Mammary microvascular endothelial cell (primary cell): Measurements from ENCODE around the gene CTSW. TPM values are rescaled to one million over a fixed set of nuclear protein-coding genes. Genes with fewer than 3 reads are reported as not detected.

Experiments used
- total RNA-seq: library from RNA; depleted of rRNA; stranded (reverse); fragments of >200 nt; gene quantifications from 2 replicates; pipeline ENCODE4 v1.2.3, GENCODE V29; 2015

The CTSW gene, protein sequence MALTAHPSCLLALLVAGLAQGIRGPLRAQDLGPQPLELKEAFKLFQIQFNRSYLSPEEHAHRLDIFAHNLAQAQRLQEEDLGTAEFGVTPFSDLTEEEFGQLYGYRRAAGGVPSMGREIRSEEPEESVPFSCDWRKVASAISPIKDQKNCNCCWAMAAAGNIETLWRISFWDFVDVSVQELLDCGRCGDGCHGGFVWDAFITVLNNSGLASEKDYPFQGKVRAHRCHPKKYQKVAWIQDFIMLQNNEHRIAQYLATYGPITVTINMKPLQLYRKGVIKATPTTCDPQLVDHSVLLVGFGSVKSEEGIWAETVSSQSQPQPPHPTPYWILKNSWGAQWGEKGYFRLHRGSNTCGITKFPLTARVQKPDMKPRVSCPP
- total RNA-seq = 0.20 TPM in 1 of 2 replicates, not detected in the other

DNA sequence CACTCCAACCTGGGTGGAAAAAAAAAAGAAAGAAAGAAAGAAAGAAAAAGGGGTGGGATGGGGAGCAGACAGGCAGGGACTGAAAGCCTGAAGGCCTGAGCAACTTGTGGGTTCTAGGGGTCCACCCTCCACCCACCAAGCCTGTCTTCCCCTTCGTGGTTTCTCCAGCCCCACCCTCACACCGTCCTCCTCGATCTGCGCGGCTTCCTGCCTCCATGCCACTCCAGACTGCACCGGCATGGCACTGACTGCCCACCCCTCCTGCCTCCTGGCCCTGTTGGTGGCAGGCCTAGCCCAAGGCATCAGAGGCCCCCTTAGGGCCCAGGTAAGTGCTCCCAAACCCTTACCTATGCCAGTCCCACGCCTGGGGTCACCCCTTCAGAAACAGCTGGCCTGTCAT is at the start of gene CTSW:
Gene CTSW (plus strand): TSS at position 221 of the 400 bp plus-strand sequence. CDS start 18 bp downstream, at position 239.

DNA sequence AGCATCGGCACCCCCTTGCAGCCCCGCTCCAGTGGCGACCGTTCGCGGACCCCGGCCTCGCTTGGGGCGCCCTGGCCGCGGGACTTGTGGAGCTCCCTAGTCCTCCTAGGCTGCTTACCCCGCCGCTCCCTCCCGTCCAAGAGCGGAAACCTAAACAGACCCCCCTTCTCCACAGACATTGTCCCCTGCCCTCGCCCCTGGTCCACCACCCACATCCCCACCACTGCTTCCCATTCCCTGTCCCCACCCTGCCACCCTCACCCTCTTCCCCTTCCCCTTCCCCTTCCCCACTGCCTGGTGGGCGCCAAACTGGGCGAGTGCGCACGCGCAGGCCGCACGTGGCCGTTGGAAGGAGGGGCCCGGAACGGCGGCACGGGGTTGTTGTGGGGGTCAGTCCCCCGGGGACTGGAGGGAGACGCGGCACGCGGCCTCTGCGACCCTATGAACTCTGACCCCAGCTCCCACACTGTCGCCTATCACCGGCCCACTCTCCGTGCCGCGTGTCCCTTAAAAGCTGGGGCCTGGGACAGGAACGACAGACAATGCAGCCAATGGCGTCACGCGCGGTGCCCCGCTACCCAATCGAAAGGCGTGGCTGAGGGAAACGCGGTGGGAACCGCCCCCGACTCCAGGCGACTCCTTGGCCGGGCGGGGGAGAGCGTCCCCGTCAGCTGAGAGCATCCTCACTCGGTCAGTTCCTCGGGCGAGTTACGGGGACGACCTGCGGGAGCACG is 46.2 kb upstream of the CTSW start, which contains the start of gene SNX32:
Gene SNX32 (plus strand): TSS at position 667 of the 734 bp plus-strand sequence. CDS start 103 bp downstream, outside the sequence.

DNA sequence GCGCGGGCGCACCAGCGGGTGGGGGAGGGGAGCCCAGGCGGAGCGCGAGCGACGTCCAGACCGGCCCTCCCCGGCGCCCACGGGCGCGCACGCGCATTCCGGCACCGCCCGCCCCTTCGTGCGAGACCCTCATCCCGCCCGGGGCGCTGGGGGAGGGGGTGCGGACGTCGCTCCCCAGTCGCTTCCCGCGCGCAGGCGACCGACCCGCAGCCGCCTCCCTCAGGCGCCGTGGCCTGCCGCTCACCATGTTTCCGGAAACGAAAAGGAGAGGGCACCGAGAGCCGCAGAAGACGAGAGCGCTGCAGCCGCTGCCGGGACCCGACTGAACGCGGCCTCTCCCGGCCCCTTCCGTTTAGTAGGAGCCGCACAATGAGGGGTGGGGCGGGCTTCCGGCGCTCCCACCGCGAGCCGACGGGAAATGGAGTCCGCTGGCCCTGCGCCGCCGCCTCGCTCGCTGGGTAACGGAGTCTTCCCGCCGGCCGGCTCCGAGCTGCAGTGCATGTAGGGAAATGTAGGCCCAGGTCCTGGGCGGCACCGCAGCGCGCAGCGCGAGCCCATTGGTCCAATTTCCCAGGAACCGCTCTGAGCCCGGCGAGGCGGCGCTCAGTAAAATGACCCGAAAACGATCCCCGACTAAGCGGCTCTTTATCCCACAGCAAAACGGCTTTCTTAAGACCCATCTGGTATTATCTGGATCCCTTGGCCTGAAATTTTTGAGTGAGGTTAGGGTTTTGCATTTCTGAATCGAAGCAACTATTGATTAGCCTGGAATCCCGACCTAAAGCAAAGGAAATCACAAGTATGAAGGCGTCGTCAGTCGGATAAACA is 21.6 kb upstream of the CTSW start, which contains the start of gene CFL1:
Gene CFL1 (minus strand): TSS at position 328 of the 828 bp plus-strand sequence. CDS start 81 bp downstream, at position 247.

DNA sequence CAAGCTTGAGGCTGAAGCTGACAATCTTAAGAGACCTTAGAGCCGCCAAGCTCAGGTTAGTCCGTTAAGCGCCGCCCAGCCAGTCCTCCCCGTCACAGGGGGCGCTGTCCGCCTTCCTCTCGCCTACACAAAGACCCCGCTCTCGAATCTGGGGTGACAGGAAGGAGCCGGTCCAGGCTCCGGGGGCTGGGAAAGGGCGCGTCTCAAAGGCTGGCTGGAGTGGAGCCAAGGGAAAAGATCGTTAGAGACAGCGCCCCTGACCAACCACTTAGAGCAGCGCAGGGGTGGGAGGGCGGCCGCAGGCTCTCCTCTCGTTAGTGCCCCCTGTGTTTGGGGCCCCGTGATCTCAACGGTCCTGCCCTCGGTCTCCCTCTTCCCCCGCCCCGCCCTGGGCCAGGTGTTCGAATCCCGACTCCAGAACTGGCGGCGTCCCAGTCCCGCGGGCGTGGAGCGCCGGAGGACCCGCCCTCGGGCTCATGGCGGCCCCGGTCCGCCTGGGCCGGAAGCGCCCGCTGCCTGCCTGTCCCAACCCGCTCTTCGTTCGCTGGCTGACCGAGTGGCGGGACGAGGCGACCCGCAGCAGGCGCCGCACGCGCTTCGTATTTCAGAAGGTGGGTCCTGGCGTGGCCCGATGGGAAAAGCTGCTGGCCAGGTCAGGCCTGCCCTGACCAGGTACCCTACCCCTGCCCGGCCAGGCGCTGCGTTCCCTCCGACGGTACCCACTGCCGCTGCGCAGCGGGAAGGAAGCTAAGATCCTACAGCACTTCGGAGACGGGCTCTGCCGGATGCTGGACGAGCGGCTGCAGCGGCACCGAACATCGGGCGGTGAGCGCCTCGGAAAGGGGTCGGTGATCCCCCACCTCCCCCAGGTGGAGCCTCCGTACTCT is 19.1 kb upstream of the CTSW start, which contains the start of gene MUS81:
Gene MUS81 (plus strand): TSS at position 156 of the 887 bp plus-strand sequence. CDS start 321 bp downstream, at position 477.

DNA sequence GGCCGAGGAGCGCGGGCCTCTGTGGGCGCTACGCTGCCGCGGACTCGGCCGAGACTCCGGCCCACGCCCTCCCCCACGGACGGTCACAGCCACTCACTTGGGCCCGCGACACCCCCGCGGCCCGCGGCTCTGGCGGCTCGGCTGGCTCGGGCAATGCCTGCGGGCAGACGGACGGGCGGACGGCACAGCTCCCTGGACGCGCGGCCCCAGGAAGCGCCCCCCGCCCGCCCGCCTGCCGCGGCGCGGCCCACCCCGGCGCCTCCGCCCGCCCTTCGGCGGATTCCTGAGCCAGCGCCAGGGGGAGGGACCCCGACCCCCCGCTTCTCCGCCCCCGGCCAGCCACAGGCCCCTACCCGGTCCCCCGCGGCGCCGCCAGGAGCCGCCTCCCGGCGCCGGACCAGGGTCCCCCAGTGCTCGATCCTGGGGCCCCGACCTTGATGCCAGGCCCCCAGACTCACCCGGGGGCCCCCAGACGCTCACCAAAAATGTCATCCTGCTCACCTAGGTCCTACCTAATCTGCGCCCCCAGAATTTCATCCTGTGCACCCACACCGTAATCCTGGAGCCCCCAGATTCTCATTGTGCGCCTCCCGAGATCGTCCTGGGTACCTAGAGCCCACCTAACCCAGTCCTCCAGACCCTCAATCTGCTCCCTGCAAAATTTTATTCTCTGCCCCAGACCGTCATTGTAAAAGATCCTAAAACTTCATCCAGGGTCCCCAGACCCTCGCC is 6.9 kb upstream of the CTSW start, which contains the start of gene EFEMP2:
Gene EFEMP2 (minus strand): TSS at position 215 of the 732 bp plus-strand sequence. CDS start 446 bp downstream, outside the sequence.

DNA sequence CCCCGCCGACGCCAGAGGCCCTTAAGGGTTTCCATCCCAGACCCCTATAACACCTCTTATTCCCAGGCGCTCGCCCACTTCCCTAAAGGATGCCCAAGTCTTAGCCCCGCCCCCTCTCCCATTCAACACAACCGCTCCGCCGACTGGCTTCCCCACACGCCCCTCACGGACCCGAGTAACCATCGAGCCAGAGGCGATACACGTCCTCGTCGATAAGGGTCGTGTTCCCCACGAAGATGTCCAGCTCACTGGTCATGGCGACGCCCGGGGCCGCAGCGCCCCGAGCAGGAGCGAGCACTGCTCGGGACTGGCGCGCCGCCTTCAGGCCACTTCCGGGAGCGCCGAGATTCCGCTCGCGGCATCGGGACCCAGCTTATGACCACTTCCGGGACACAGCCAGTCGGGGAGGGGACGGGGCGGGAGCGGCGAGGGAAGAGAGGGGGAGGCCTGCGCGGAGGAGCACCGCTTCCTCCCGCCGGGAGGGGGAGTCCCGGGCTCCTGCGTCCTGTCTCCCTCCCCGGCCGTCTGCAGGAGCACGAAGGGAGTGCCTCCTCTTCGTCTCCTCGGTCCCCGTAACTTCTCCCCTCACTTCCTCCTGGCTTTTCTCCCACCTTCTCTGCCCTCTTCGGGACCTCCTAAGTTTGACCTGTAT is 8.7 kb downstream of the CTSW start, which contains the start of gene FIBP:
Gene FIBP (minus strand): TSS at position 309 of the 652 bp plus-strand sequence. CDS start 53 bp downstream, at position 256.

DNA sequence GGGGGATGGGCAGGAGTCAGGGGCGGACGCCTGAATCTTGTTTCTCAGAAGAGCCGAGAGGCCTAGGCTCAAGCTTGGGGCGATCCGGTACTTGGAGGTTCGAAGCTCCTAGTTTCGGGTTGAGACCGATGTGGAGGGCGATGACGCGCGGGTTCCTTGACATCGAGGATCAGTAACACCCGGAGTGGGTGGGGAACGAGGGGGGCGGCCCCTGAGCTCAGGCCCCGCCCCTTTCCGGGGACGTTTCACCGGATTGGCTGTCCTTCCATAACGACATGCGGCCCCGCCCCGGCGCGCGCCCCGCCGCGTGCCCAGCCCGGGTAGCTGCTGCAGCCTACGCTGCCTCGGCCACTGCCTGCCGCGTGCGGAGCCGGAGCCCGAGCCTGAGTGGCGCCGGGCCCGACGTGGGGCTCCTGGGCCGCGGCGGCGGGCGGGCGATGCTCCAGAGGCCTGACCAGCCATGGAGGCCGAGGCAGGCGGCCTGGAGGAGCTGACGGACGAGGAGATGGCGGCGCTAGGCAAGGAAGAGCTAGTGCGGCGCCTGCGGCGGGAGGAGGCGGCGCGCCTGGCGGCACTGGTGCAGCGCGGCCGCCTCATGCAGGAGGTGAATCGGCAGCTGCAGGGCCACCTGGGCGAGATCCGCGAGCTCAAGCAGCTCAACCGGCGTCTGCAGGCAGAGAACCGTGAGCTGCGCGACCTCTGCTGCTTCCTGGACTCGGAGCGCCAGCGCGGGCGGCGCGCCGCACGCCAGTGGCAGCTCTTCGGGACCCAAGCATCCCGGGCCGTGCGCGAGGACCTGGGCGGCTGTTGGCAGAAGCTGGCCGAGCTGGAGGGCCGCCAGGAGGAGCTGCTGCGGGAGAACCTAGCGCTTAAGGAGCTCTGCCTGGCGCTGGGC is 10.9 kb downstream of the CTSW start, which contains the start of gene CCDC85B:
Gene CCDC85B (plus strand): TSS at position 350 of the 895 bp plus-strand sequence. CDS start 111 bp downstream, at position 461.

DNA sequence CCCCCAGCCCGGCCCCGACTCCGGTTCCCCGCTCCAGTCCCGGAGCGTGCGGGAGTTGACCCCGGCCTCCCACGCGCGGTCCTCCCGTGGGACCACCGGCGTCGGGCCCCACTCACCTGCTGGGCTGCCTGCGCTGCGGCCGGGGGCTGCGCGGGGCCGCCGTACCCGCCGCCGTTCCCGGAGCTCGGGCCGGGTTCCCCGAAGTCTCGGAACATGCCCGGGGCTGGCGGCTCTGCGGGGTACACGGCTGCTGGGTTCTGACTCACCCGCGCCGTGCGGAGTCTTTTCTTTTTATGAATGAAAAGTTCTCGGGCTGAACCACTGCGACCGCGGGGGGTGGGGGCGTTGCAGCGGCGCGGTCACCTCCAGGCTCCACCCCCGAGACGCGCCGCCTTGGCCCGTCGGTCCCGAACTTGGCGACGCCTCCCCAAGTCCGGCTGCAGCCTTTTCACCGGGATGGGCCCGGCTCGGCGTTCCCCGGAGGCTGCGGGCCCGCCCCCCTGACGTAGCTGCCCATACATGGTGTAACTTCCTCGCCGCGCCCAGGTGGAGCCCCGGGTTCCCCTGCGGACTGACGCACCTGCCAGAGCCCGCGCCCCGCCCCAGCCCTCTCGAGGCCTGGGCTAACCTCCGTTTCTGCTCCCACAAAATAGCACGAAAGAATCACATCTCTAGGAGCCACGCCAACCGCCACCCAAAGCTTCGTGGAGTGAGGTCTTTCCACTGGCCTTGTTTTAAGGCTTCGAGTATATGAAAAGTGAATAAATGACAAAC is 20.7 kb downstream of the CTSW start, which contains the start of gene FOSL1:
Gene FOSL1 (minus strand): TSS at position 264 of the 774 bp plus-strand sequence. CDS start 49 bp downstream, at position 215.

DNA sequence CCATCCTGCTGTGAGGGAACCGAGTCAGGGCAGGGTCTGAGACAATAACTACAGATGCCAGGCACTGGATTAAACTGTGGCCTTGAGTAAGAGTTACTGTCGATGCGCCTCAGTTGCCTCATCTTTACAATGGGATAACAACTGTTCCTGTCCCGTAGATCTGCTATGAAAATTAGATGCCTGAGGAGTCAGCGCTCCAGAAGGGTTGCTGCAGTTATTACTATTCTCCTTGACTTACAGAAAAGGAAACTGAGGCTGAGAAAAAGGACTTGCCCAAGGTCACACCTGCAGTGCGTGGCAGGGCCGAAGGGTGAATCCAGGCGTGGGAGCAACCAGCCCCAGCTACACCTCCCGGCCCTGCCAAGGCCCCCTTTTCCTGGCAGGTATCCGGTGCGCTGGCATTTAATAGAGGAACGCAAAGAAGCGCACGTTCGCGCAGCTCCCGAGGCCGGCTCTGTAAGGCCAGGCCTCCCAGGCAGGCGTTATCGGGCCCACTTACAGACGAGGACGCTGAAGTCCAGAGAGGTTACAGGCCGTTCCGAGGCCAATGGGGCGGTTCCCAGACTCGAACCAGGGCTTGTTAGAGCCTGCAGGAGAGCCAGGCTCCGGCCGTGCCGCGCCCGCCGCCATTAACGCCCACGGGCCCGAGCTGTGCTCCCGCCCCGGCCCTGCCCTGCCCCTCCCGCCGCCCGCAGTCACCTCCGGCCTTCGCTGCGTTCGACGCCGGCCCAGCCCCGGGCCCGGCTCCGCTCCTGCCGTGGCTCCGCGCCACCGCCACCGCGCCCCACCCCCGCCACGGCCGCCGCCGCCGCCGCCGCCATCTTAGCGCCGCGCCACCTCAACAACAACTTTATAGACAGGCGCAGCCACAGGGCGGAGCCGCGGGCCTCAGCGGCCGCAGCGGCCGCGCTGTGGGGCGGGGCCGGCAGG is 38.8 kb downstream of the CTSW start, which contains the start of gene C11orf68:
Gene C11orf68 (minus strand): TSS at position 852 of the 930 bp plus-strand sequence. CDS start 31 bp downstream, at position 821.

DNA sequence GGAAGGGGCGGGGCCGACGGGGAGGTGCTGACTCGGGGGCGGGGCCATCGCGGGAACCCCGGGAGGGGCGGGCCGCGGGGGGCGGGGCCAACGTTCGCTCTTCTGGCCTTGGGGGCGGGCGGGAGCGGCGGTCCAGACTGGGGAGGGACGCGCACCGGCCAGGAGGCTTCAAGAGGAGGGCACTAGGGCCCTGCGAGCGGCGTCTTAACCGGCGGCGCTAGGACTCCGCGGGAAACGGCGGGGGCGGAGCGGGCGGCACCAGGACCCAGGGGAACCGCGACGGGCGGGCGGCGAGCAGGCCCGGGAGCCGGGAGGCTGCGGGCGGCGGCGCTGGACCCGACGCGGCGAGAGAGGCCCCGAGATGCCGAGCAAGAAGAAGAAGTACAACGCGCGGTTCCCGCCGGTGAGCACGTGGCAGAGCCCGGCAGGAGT is 39.5 kb downstream of the CTSW start, which contains the start of gene DRAP1:
Gene DRAP1 (plus strand): TSS at position 286 of the 432 bp plus-strand sequence. CDS start 76 bp downstream, at position 362.

Other genes starting within 250 kb of the CTSW start
- gene SIPA1, start 241.7 kb upstream of the CTSW start, total RNA-seq = 61.1 and 68.3 TPM in 2 replicates
- 63.1 and 67.4 TPM in 2 replicates for gene RELA, start 216.9 kb upstream of the CTSW start, total RNA-seq
- 42.8 and 56.6 TPM in 2 replicates for gene KAT5, start 167.6 kb upstream of the CTSW start, total RNA-seq
- gene RNASEH2C, start 159.0 kb upstream of the CTSW start, total RNA-seq = 92.3 and 93.2 TPM in 2 replicates
- gene AP5B1, start 98.9 kb upstream of the CTSW start, total RNA-seq = 10.8 and 11.3 TPM in 2 replicates
- not detected in 2 replicates for gene OVOL1, start 92.8 kb upstream of the CTSW start, total RNA-seq
- gene SNX32, start 45.9 kb upstream of the CTSW start, total RNA-seq = not detected in 2 replicates
- gene CFL1, start 21.7 kb upstream of the CTSW start, total RNA-seq = 2,226 and 2,249 TPM in 2 replicates
- 35.0 and 40.1 TPM in 2 replicates for gene MUS81, start 19.4 kb upstream of the CTSW start, total RNA-seq
- 29.5 and 33.7 TPM in 2 replicates for gene EFEMP2, start 7.0 kb upstream of the CTSW start, total RNA-seq
- gene FIBP, start 8.6 kb downstream of the CTSW start, total RNA-seq = 95.7 and 125 TPM in 2 replicates
- 258 and 273 TPM in 2 replicates for gene CCDC85B, start 10.8 kb downstream of the CTSW start, total RNA-seq
- 125 and 127 TPM in 2 replicates for gene FOSL1, start 20.6 kb downstream of the CTSW start, total RNA-seq
- 18.9 and 19.7 TPM in 2 replicates for gene C11orf68, start 39.2 kb downstream of the CTSW start, total RNA-seq
- 209 and 235 TPM in 2 replicates for gene DRAP1, start 39.6 kb downstream of the CTSW start, total RNA-seq
- gene TSGA10IP, start 65.6 kb downstream of the CTSW start, total RNA-seq = not detected in 2 replicates
- 32.7 and 43.3 TPM in 2 replicates for gene SART1, start 81.9 kb downstream of the CTSW start, total RNA-seq
- 27.2 and 38.1 TPM in 2 replicates for gene EIF1AD, start 122.3 kb downstream of the CTSW start, total RNA-seq
- gene BANF1, start 122.7 kb downstream of the CTSW start, total RNA-seq = 109 and 139 TPM in 2 replicates
- gene CST6, start 132.2 kb downstream of the CTSW start, total RNA-seq = 0.20 and 0.25 TPM in 2 replicates
- gene CATSPER1, start 146.6 kb downstream of the CTSW start, total RNA-seq = 0.47 TPM in 1 of 2 replicates, not detected in the other
- not detected in 2 replicates for gene GAL3ST3, start 169.3 kb downstream of the CTSW start, total RNA-seq
- 130 and 155 TPM in 2 replicates for gene SF3B2, start 172.5 kb downstream of the CTSW start, total RNA-seq
- gene PACS1, start 190.4 kb downstream of the CTSW start, total RNA-seq = 18.0 and 19.3 TPM in 2 replicates